CD4-positive, alpha-beta T cell treated with Interleukin-15 for 1 hour (primary cell): ENCODE measurements around the gene SLC41A1.

Experiments used
- DNase-seq: peaks from one replicate; pipeline ENCODE4 v3.0.0-alpha.2; 2020

SLC41A1 gene

GRCh38 chr1:205750138-205751035, 62.6 kb downstream of the SLC41A1 start, which contains the start of gene NUCKS1:
TSS of gene NUCKS1 (minus strand) at chr1:205750182. CDS start at chr1:205749973, 209 bp downstream.
- peak; percentile 99 for DNase-seq

DNA sequence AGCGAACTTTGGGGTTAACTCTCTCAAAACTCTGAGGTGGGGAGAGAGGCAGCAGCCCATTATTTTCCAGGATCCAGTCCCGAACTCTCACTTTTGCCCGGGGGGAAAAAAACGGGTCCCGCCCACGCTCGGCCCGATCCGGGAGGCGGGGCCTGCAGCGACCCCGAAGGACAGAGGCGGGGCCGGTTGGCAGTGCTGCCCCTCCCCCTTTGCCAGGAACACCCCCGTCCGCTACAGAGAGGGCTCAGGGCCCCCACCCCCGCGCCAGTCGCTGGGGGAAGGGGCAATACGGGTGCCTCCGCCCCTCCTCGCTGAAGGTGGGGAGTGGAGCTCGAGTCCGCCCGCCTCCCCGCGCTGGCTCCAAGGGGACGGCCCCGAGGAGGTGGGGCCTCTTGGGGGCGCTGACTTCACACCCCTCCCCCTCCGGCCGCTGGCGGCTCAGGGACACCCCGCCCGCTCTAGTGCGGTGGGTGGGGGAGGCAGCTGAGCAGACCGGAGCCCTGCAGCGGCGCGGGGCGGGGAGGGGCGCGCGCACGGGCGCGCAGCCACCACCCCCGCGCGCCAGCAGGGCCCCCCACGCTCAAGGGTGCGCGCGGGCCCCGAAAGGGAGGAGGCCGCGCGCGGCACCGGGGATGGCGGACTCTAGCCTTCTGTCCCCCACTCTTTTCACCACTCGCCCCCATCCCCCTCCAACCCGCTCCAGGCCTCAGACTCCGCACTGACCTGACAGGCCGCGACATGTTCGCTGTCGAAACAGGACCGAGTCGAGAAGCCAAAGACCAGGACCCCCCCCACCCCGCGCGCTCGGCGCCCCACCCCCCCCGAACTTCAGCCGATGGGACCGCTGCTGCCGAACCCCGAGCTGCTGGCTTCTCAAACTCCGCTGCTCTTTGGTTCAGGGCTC, 63.5 kb downstream of the SLC41A1 start:
- DNase-seq = peak; percentile 97

GRCh38 chr1:205748403-205749233, 64.4 kb downstream of the SLC41A1 start:
- no peak for DNase-seq

DNA sequence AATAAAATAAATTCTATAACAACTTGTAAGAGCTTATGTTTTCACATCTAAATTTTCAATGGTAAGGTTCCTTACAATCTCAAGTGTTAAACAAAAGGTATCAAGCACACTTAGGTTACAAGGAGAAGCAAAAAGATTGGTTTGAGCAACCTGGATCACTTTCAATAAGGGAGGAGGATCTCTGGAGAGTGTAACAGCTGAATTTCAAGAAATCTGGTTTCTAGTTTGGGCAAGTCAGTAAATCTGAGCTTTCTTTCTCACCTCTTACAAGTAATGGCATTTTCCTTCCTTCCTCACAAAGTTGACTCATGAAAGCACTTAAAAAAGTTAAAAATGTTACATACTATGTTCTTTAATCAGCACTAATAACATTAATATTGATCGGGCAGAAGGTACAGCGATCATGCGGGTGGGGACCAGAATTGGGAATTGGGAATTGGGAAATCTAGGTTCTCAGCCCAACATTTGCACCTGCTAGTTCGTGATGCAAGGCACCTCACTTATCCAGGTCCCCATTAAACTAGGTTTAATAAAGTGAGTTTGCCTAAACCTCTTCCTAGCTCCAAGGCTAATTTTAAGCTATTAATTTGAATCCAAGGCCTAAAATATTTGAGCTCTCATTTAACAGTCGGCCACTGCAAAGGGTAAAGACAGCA, 66.1 kb downstream of the SLC41A1 start:
- no peak for DNase-seq

GRCh38 chr1:205744403-205744802, 68.6 kb downstream of the SLC41A1 start:
- DNase-seq = no peak

- DNase-seq = no peak
Observed at GRCh38 chr1:205743977-205744376, 69.0 kb downstream of the SLC41A1 start.

DNA sequence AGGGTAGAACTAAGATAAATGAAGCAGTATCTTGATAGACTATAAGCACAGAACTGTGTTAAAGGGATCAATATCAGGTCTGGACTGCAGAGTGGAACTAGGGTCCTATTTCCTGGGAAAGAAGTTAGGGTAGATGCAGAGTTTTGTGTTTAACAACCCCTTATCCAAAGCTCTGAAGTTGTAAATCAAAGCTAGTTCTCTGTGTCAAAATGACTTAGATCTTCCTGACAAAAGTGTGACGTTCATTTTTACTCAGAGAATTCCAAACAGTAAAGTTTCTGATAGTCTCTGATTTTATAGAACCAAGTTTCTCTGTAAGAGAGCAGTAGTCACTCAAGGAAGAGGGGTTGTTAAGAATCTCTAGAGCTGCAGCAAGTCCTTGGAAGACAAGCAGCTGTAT, 71.3 kb downstream of the SLC41A1 start:
- no peak for DNase-seq

DNA sequence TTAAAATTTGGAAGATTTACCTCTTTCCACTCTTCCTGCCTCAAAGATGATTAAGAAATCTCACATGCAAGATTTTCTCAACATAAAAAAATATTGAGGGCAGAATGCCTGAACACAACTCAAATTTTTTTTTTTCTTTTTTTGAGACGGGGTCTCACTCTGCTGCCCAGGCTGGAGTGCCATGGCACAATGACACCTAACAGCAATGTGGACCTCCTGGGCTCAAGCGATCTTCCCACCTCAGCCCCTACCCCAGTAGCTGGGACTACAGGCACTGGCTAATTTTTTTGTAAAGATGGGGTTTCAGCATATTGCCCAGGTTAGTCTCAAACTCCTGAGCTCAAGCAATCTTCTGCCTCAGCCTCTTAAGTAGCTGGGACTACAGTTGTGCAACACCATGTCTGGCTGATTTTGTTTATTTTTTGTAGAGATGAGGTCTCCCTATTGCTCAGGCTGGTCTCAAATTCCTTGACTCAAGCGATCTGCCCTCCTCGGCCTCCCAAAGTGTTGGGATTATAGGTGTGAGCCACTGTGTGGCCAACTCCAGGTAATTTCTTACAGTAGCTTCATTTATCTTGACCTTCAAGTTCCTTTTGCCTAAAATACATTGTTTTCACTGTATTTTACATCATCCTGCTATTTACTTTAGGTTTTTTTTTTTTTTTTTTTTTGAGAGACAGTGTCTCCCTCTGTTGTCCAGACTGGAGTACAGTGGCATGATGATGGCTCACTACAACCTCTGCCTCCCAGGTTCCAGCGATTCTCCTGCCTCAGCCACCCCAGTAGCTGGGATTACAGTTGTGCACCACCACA, 73.4 kb downstream of the SLC41A1 start:
- DNase-seq = no peak
